ENCODE results near the gene GUCY2F.
A peak's percentile ranks its signal among the peaks of the same experiment; 100 is the strongest.

GUCY2F gene

DNA sequence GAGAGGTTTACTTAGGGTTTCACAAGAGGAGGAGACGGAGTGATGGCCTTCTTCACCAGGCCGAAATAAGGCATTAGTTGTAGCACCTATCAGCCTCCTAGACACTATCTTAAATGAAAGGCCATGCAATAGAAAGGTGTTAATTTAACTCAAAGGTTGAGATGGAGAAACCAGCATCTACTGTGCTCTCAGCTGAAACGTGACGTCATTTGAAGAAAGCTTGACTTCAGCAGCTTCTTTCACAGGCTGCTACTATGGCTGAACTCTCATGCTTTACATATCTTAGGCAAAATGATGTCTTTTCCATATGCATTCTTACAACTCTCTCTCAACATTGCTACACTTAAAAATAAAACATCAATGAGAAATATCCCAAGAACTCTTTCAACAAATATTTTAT lies 99.6 kb downstream of the GUCY2F start:
- TF ChIP-seq, protein P1, sequence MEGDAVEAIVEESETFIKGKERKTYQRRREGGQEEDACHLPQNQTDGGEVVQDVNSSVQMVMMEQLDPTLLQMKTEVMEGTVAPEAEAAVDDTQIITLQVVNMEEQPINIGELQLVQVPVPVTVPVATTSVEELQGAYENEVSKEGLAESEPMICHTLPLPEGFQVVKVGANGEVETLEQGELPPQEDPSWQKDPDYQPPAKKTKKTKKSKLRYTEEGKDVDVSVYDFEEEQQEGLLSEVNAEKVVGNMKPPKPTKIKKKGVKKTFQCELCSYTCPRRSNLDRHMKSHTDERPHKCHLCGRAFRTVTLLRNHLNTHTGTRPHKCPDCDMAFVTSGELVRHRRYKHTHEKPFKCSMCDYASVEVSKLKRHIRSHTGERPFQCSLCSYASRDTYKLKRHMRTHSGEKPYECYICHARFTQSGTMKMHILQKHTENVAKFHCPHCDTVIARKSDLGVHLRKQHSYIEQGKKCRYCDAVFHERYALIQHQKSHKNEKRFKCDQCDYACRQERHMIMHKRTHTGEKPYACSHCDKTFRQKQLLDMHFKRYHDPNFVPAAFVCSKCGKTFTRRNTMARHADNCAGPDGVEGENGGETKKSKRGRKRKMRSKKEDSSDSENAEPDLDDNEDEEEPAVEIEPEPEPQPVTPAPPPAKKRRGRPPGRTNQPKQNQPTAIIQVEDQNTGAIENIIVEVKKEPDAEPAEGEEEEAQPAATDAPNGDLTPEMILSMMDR (IDR thresholded peaks at IDR 0.05; ENCODE audit: insufficient read depth, low read depth, low read length, missing control alignments), result no peak
- no peak overlapping the region for H3K4me3 ChIP-seq (ENCODE audit: low read length)
- no peak for DNase-seq (ENCODE audit: low read depth)

DNA sequence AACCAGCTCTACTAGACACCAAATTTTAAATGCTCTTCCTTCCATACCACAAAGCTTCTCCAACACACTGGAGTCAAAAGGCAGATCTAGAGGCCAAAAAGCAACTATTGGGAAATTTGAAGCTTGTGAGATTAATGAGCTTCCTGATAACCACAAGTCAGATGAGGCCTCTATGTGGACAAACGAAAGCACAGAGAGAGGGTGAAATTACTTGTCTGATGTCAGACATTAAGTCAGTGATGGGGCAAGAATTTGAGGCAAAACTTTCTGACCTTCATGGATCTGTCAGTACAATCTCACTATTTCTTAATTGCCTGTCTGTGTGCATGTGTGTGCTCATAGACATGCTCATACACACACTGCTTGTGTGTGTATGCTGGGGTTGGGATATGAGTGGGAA lies 103.6 kb downstream of the GUCY2F start:
- TF ChIP-seq, protein P1 (IDR thresholded peaks at IDR 0.05; ENCODE audit: insufficient read depth, low read depth, low read length, missing control alignments), result no peak
- H3K4me3 ChIP-seq (ENCODE audit: low read length), result no peak overlapping the region
- DNase-seq (ENCODE audit: low read depth), result no peak

DNA sequence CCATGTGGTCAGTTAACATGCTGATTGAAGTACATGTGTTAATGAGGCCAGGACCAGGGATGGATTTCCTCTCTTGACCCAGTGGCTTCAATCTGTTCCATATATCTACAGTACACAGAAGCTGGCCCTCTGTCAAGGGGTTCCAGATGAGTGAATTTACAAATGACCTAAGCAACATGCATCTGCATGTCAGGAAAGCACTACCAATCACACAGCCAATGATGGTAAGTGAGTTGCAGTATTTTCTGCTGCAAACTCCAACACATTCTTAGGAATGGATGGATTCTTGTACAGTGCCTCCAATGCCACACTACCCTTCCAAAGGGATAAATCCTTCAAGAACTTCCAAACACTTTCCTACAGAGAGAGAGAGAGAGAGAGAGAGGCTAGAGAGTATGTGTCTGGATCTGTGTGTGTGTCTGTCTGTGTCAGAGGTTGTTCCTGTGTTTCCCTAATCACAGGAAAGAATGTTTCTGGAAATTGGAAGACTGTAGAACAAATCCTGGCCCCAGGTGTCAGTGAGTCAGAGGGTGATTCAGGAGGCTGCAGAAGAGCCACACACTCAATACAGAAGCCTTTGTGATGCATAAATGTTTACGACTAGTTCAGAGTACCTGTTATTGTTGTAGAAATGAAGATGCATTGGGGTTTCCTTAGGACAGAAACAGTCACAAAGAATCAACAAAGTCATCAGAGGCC lies 107.5 kb downstream of the GUCY2F start:
- peak; percentile 87 for DNase-seq (ENCODE audit: low read depth)
- no peak overlapping the region for H3K4me3 ChIP-seq (ENCODE audit: low read length)
- TF ChIP-seq, protein P1 (IDR thresholded peaks at IDR 0.05; ENCODE audit: insufficient read depth, low read depth, low read length, missing control alignments), result no peak

DNA sequence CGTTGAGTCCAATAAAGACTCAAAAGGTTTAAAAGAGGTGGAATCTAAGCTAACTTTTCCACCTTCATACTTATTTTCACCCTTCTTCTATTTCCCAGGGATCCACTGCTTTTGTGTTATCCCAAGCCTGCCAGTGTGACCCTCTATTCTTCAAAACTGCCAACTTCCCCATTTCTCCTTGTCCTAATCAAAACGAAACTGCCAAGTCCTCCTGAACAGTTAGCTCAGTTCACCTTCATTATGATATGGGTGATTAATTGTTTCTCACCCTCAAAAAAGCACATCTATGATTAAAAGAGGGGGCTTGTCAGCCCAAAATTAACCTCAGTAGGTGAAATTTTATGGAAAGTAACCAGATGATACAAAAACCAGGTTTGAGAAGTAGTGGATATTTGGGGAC lies 108.4 kb downstream of the GUCY2F start:
- DNase-seq (ENCODE audit: low read depth), result no peak
- TF ChIP-seq, protein P1 (IDR thresholded peaks at IDR 0.05; ENCODE audit: insufficient read depth, low read depth, low read length, missing control alignments), result no peak
- no peak overlapping the region for H3K4me3 ChIP-seq (ENCODE audit: low read length)

DNA sequence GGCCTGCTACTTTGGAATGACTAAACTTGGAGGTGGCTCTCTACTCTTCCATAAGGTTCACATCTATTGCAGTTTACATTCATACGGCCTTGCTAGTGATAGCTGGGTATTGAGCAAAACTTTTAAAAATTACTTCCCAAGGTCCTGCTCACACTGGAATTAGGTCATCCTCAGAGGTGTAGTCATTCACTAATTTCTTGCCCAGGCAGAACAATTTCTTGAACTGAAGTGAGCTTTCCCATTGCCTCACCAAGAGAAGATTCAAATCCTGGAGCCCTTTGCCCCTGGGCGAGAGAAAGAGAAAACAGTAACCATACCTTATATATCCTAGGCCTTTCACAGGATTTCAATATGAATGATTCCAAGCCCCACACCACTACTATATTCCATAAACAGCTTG lies 109.2 kb downstream of the GUCY2F start:
- DNase-seq (ENCODE audit: low read depth), result peak; percentile 86
- H3K4me3 ChIP-seq (ENCODE audit: low read length), result no peak overlapping the region
- TF ChIP-seq, protein P1 (IDR thresholded peaks at IDR 0.05; ENCODE audit: insufficient read depth, low read depth, low read length, missing control alignments), result no peak

DNA sequence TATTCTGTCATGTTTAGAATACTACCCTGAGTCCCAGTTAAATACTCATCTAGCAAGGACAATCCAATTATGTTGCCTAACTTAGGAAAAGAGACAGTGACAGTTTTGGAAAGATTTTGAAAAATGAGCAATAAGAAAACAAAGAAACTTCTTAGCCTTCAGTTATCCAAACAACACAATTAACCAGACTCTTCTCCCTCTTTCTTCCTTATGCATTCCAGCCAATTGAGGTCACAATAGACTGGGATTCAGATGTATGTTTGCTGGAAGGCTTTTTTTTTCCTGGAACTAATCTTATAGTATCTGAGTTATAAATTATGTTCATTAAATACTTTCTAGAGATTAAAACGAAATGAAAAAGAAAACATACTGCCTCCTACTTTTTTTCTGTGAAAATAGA lies 109.6 kb downstream of the GUCY2F start:
- DNase-seq (ENCODE audit: low read depth), result peak; percentile 33
- H3K4me3 ChIP-seq (ENCODE audit: low read length), result no peak overlapping the region
- TF ChIP-seq, protein P1 (IDR thresholded peaks at IDR 0.05; ENCODE audit: insufficient read depth, low read depth, low read length, missing control alignments), result no peak

DNA sequence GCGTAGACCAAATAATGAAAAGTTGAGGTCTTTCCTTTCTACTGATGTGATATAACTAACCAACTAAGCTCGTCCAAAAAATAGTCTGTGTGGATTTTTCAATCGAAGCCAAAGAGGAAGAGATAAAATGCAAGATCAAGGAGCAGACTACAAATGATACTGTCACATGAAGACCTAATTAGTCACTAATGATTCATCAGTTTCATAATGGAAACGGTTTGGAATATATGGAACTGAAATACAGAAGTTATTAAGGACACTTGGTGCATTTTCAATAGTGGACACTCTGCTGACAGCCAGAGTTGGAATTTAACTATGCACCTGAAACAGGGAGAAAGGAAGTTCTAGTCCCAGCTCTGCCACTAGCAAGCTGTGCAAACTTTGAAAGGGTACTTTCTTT lies 119.8 kb downstream of the GUCY2F start:
- H3K4me3 ChIP-seq (ENCODE audit: low read length), result no peak overlapping the region
- peak; percentile 39 for DNase-seq (ENCODE audit: low read depth)
- TF ChIP-seq, protein P1 (IDR thresholded peaks at IDR 0.05; ENCODE audit: insufficient read depth, low read depth, low read length, missing control alignments), result no peak

Data from epithelial cell of esophagus (primary cell).